H9 (cell line): ENCODE data around the gene CYFIP1. TPM values are rescaled to one million over a fixed set of nuclear protein-coding genes. Genes with fewer than 3 reads are reported as not detected.

Experiments used
- DNase-seq: peaks from one replicate; pipeline ENCODE4 v3.0.0-alpha.2; 2017
- H2AFZ ChIP-seq: one replicate; pipeline ENCODE4 v1.6.1; 2013; ENCODE audit warnings: mild to moderate bottlenecking, low read length, control low read depth, moderate library complexity
- H2AK5ac ChIP-seq: 2 replicates; pipeline ENCODE4 v1.6.1; 2013; ENCODE audit warnings: low read length, control low read depth, mixed read lengths; ENCODE audit not compliant: insufficient read length
- H2BK120ac ChIP-seq: one replicate; pipeline ENCODE4 v1.6.1; 2013; ENCODE audit warnings: low read depth, mild to moderate bottlenecking, low read length, control low read depth, inconsistent platforms; ENCODE audit not compliant: poor library complexity, severe bottlenecking
- H2BK12ac ChIP-seq: 2 replicates; pipeline ENCODE4 v1.6.1; 2013; ENCODE audit warnings: low read length, control low read depth, mixed read lengths, low read depth; ENCODE audit not compliant: insufficient read length
- H2BK15ac ChIP-seq: 2 replicates; pipeline ENCODE4 v1.6.1; 2013; ENCODE audit warnings: low read depth, low read length, control low read depth
- H2BK20ac ChIP-seq: one replicate; pipeline ENCODE4 v1.6.1; 2013; ENCODE audit warnings: low read depth, mild to moderate bottlenecking, low read length, control low read depth, inconsistent platforms; ENCODE audit not compliant: poor library complexity, severe bottlenecking
- H2BK5ac ChIP-seq: 2 replicates; pipeline ENCODE4 v1.6.1; 2013; ENCODE audit warnings: low read length, control low read depth, mixed read lengths; ENCODE audit not compliant: insufficient read length
- H3K14ac ChIP-seq: 2 replicates; pipeline ENCODE4 v1.6.1; 2013; ENCODE audit warnings: low read length, control low read depth; ENCODE audit not compliant: insufficient read depth
- H3K18ac ChIP-seq: 2 replicates; pipeline ENCODE4 v1.6.1; 2013; ENCODE audit warnings: low read depth, mild to moderate bottlenecking, mixed read lengths, low read length, control low read depth; ENCODE audit not compliant: insufficient read length
- H3K23ac ChIP-seq: 2 replicates; pipeline ENCODE4 v1.6.1; 2013; ENCODE audit warnings: low read length, control low read depth, mixed read lengths, low read depth; ENCODE audit not compliant: insufficient read length
- H3K23me2 ChIP-seq: 2 replicates; pipeline ENCODE4 v1.6.1; 2013; ENCODE audit warnings: low read depth, mild to moderate bottlenecking, mixed read lengths, low read length, control low read depth; ENCODE audit not compliant: insufficient read length, poor library complexity, severe bottlenecking
- H3K27ac ChIP-seq: 2 replicates; pipeline ENCODE4 v1.5.1; 2013; ENCODE audit warnings: low read length, control low read depth, mixed read lengths, low read depth; ENCODE audit not compliant: insufficient read length
- H3K27me3 ChIP-seq: 2 replicates; pipeline ENCODE4 v1.6.1; 2013; ENCODE audit warnings: low read length, control low read depth, inconsistent platforms; ENCODE audit not compliant: insufficient read depth
- H3K4ac ChIP-seq: 2 replicates; pipeline ENCODE4 v1.6.1; 2013; ENCODE audit warnings: low read depth, mild to moderate bottlenecking, control low read depth, inconsistent platforms, low read length, moderate library complexity
- H3K4me1 ChIP-seq: 2 replicates; pipeline ENCODE4 v1.6.1; 2013; ENCODE audit warnings: low read length, control low read depth, inconsistent platforms; ENCODE audit not compliant: insufficient read depth
- H3K4me2 ChIP-seq: 2 replicates; pipeline ENCODE4 v1.6.1; 2013; ENCODE audit warnings: low read length, control low read depth, mixed read lengths; ENCODE audit not compliant: insufficient read length, insufficient read depth
- H3K56ac ChIP-seq: 2 replicates; pipeline ENCODE4 v1.6.1; 2013; ENCODE audit warnings: low read depth, mild to moderate bottlenecking, mixed read lengths, low read length, control low read depth; ENCODE audit not compliant: insufficient read length
- H3K79me1 ChIP-seq: 2 replicates; pipeline ENCODE4 v1.6.1; 2013; ENCODE audit warnings: low read depth, mild to moderate bottlenecking, moderate library complexity, low read length, control low read depth, inconsistent platforms; ENCODE audit not compliant: insufficient read depth, poor library complexity, severe bottlenecking
- H3K79me2 ChIP-seq: 2 replicates; pipeline ENCODE4 v1.6.1; 2013; ENCODE audit warnings: low read length, control low read depth, inconsistent platforms; ENCODE audit not compliant: insufficient read depth
- H3K9ac ChIP-seq: 2 replicates; pipeline ENCODE4 v1.6.1; 2013; ENCODE audit warnings: low read length, control low read depth, mixed read lengths; ENCODE audit not compliant: insufficient read length; ENCODE audit errors: extremely low read depth
- H3K9me3 ChIP-seq: one replicate; pipeline ENCODE4 v1.6.1; 2013; ENCODE audit warnings: low read depth, low read length, inconsistent platforms; ENCODE audit not compliant: control insufficient read depth
- H3T11ph ChIP-seq: one replicate; pipeline ENCODE4 v1.6.1; 2013; ENCODE audit warnings: mild to moderate bottlenecking, low read length, control low read depth, inconsistent platforms
- H4K20me1 ChIP-seq: one replicate; pipeline ENCODE4 v1.6.1; 2013; ENCODE audit not compliant: control insufficient read depth, insufficient read length, insufficient read depth
- H4K5ac ChIP-seq: 2 replicates; pipeline ENCODE4 v1.6.1; 2013; ENCODE audit warnings: low read depth, mild to moderate bottlenecking, mixed read lengths, low read length, control low read depth; ENCODE audit not compliant: insufficient read length
- H4K8ac ChIP-seq: replicated peaks from 2 replicates; pipeline ENCODE4 v1.6.1; 2013; ENCODE audit warnings: low read length, control low read depth, mixed read lengths, low read depth; ENCODE audit not compliant: insufficient read length
- H4K91ac ChIP-seq: 2 replicates; pipeline ENCODE4 v1.6.1; 2013; ENCODE audit warnings: low read depth, mild to moderate bottlenecking, moderate library complexity, mixed read lengths, low read length, control low read depth; ENCODE audit not compliant: insufficient read length
- H3K27ac Mint-ChIP-seq, 3 experiments: 2 replicates in 2 of 3; 3 replicates in 1 of 3; pipeline ENCODE4 v1.8.0; 2020 to 2021; ENCODE audit warnings: mixed read lengths in 3 of 3, mild to moderate bottlenecking in 1 of 3, moderate library complexity in 1 of 3
- H3K27me3 Mint-ChIP-seq: 2 replicates; pipeline ENCODE4 v1.8.0; 2021; ENCODE audit warnings: low read depth, mild to moderate bottlenecking, moderate library complexity, mixed read lengths
- H3K36me3 Mint-ChIP-seq, 3 experiments: 2 replicates in 2 of 3; 3 replicates in 1 of 3; pipeline ENCODE4 v1.8.0; 2020 to 2021; ENCODE audit warnings: low read depth in 3 of 3, mixed read lengths in 3 of 3; ENCODE audit not compliant: insufficient read depth in 1 of 3
- H3K4me1 Mint-ChIP-seq, 2 experiments: 2 replicates each; pipeline ENCODE4 v1.8.0; 2020; ENCODE audit warnings: mixed read lengths in 2 of 2
- H3K4me3 Mint-ChIP-seq, 2 experiments: 2 replicates in 1 of 2; 3 replicates in 1 of 2; pipeline ENCODE4 v1.8.0; 2020 to 2021; ENCODE audit warnings: mild to moderate bottlenecking in 2 of 2, mixed read lengths in 2 of 2, moderate library complexity in 1 of 2
- H3K9me3 Mint-ChIP-seq, 2 experiments: 2 replicates in 1 of 2; 3 replicates in 1 of 2; pipeline ENCODE4 v1.8.0; 2020; ENCODE audit warnings: mild to moderate bottlenecking in 2 of 2, mixed read lengths in 2 of 2, moderate library complexity in 1 of 2
- CTCF ChIP-seq: fragments of 200-600 bp; sonication (generic); conservative IDR thresholded peaks from 3 replicates; pipeline ENCODE4 v1.8.0; 2021; ENCODE audit warnings: antibody characterized with exemption, mild to moderate bottlenecking
- WGBS: extraction: QIAGEN DNeasy Blood & Tissue Kit; methylation state at CpG from one replicate; pipeline ENCODE4 v1.1.7; 2013; ENCODE audit warnings: missing lambda C conversion rate, low lambda C conversion rate, mixed read lengths; ENCODE audit not compliant: insufficient read length; ENCODE audit errors: extremely low coverage; 5-methylcytosine and 5-hydroxymethylcytosine counted together
- total RNA-seq: library from RNA; stranded (reverse); gene quantifications from 2 replicates; pipeline ENCODE4 v1.2.1, GENCODE V29; 2021

CYFIP1 gene
- total RNA-seq, 1 experiment from 2014 or later: 71.2 TPM

GRCh38 chr15:22911306-22911705 is 68.9 kb downstream of the CYFIP1 start:
- Histone ChIP-seq H2BK5ac (no peak overlapping the region), H3K79me2 (no peaks in the 10 kb centered on the region), H3K56ac (no peak overlapping the region), H2BK120ac (no peak overlapping the region), H2BK15ac (no peak overlapping the region), H2BK12ac (no peak overlapping the region), H3K79me1 (no peaks in the 10 kb centered on the region), H4K91ac (no peak overlapping the region), H3K27me3 (no peaks in the 10 kb centered on the region), H2BK20ac (no peak overlapping the region), H3K9me3 (no peaks in the 10 kb centered on the region), H3K18ac (no peak overlapping the region), H3K14ac (no peak overlapping the region), H3K27ac (no peak overlapping the region), H3K23me2 (no peaks in the 10 kb centered on the region), H2AFZ (no peak overlapping the region), H4K8ac (no peak overlapping the region), H4K20me1 (no peaks in the 10 kb centered on the region), H3K4me2 (no peak overlapping the region), H3K4me1 (no peaks in the 10 kb centered on the region), H4K5ac (no peak overlapping the region), H3T11ph (no peak overlapping the region), H3K9ac (no peak overlapping the region), H3K4ac (no peak overlapping the region), H3K23ac (no peak overlapping the region), H2AK5ac (no peak overlapping the region)
- no peak for DNase-seq
- WGBS: no CpG with 5 or more reads among the region's 8 CpGs
- no peak overlapping the region for H3K27ac Mint-ChIP-seq
- H3K4me1 Mint-ChIP-seq: no peaks in the 10 kb centered on the region
- no peaks in the 10 kb centered on the region for H3K27me3 Mint-ChIP-seq
- no peak overlapping the region for H3K4me3 Mint-ChIP-seq
- no peak for TF ChIP-seq CTCF
- H3K36me3 Mint-ChIP-seq: peaks cover 29 to 57% (median 50%) of the 10 kb centered on the region in 3 experiments
- H3K9me3 Mint-ChIP-seq: no peaks in the 10 kb centered on the region
